ENCODE measurements around the gene RLBP1. TPM values are rescaled to one million over a fixed set of nuclear protein-coding genes. Genes with fewer than 3 reads are reported as not detected.

RLBP1 gene
- total and polyA plus RNA-seq, 2 donors from 2014 or later: not detected

GRCh38 chr15:89226359-89227221 is 5.2 kb upstream of the RLBP1 start:
- H3K9ac ChIP-seq (ENCODE audit: low read length in 3 of 3): no peak overlapping the region
- DNase-seq: no peak
- TF ChIP-seq CTCF (IDR thresholded peaks at IDR 0.05; ENCODE audit: borderline replicate concordance, extremely low read depth, insufficient read depth): no peak
- H3K4me1 ChIP-seq (ENCODE audit: control insufficient read depth in 2 of 3, insufficient read depth in 2 of 3, low read depth in 1 of 3, low read length in 3 of 3): no peaks in the 10 kb centered on the region
- H3K27ac ChIP-seq (ENCODE audit: low read depth in 2 of 2, low read length in 2 of 2): no peak overlapping the region
- no peak overlapping the region for H3K4me3 ChIP-seq (ENCODE audit: low read length in 3 of 3)
- no peak for FAIRE-seq
- H3K9me3 ChIP-seq (ENCODE audit: control insufficient read depth in 2 of 3, insufficient read depth in 1 of 3, low read length in 3 of 3): no peaks in the 10 kb centered on the region
- no peaks in the 10 kb centered on the region for H3K27me3 ChIP-seq (ENCODE audit: control insufficient read depth, insufficient read depth, low read length)
- intact Hi-C loops (cut with DNase I): no loop called here
- H3K36me3 ChIP-seq (ENCODE audit: control insufficient read depth in 2 of 3, insufficient read depth in 3 of 3, low read length in 3 of 3): no peaks in the 10 kb centered on the region

GRCh38 chr15:89225588-89225987 is 4.2 kb upstream of the RLBP1 start:
- H3K27me3 ChIP-seq (ENCODE audit: control insufficient read depth, insufficient read depth, low read length): no peaks in the 10 kb centered on the region
- H3K4me1 ChIP-seq (ENCODE audit: control insufficient read depth in 2 of 3, insufficient read depth in 2 of 3, low read depth in 1 of 3, low read length in 3 of 3): no peaks in the 10 kb centered on the region
- TF ChIP-seq CTCF (IDR thresholded peaks at IDR 0.05; ENCODE audit: borderline replicate concordance, extremely low read depth, insufficient read depth): no peak
- intact Hi-C loops (cut with DNase I): no loop called here
- H3K9me3 ChIP-seq (ENCODE audit: control insufficient read depth in 2 of 3, insufficient read depth in 1 of 3, low read length in 3 of 3): no peaks in the 10 kb centered on the region
- FAIRE-seq: no peak
- H3K36me3 ChIP-seq (ENCODE audit: control insufficient read depth in 2 of 3, insufficient read depth in 3 of 3, low read length in 3 of 3): no peaks in the 10 kb centered on the region
- H3K4me3 ChIP-seq (ENCODE audit: low read length in 3 of 3): no peak overlapping the region
- H3K9ac ChIP-seq (ENCODE audit: low read length in 3 of 3): no peak overlapping the region
- H3K27ac ChIP-seq (ENCODE audit: low read depth in 2 of 2, low read length in 2 of 2): no peak overlapping the region
- no peak for DNase-seq

GRCh38 chr15:89218531-89218930 is 2.8 kb downstream of the RLBP1 start:
- H3K9me3 ChIP-seq (ENCODE audit: control insufficient read depth in 2 of 3, insufficient read depth in 1 of 3, low read length in 3 of 3): no peaks in the 10 kb centered on the region
- H3K4me1 ChIP-seq (ENCODE audit: control insufficient read depth in 2 of 3, insufficient read depth in 2 of 3, low read depth in 1 of 3, low read length in 3 of 3): no peaks in the 10 kb centered on the region
- H3K9ac ChIP-seq (ENCODE audit: low read length in 3 of 3): no peak overlapping the region
- FAIRE-seq (no peak), DNase-seq (no peak)
- H3K27me3 ChIP-seq (ENCODE audit: control insufficient read depth, insufficient read depth, low read length): no peaks in the 10 kb centered on the region
- intact Hi-C loops (cut with DNase I): no loop called here
- H3K27ac ChIP-seq (ENCODE audit: low read depth in 2 of 2, low read length in 2 of 2): no peak overlapping the region
- no peak overlapping the region for H3K4me3 ChIP-seq (ENCODE audit: low read length in 3 of 3)
- H3K36me3 ChIP-seq (ENCODE audit: control insufficient read depth in 2 of 3, insufficient read depth in 3 of 3, low read length in 3 of 3): no peaks in the 10 kb centered on the region
- no peak for TF ChIP-seq CTCF (IDR thresholded peaks at IDR 0.05; ENCODE audit: borderline replicate concordance, extremely low read depth, insufficient read depth)

All from kidney (tissue), 14 donors.